Left colon (tissue), 2 donors: Measurements from ENCODE around the gene AGBL1. TPM values are rescaled to one million over a fixed set of nuclear protein-coding genes. Genes with fewer than 3 reads are reported as not detected.

Experiments
- ATAC-seq: fragments of 200-7000 bp; cut with Tn5 transposase; one replicate; pipeline ENCODE4 v1.9.1; 2020; ENCODE audit warnings: mild to moderate bottlenecking, moderate library complexity
- DNase-seq, 2 donors: peaks; one replicate each; pipeline ENCODE4 v3.0.0-alpha.2; 2020
- intact Hi-C, 2 donors: fragments of 100-400 bp; cut with DNase I in 1 of 2; cut with micrococcal nuclease in 1 of 2; formaldehyde crosslinking; loops; one replicate each; pipeline versions ENCODE4 v1.11.2 to v1.14.0; 2022; cut with DNase I, micrococcal nuclease
- total RNA-seq, 2 donors: library from RNA; stranded (reverse); fragmentation: NEBNext Ultra II Directional; extraction: Animal tissue kit (Norgen Biotek cat#: 25700); gene quantifications; one replicate each; pipeline ENCODE4 v1.2.1, GENCODE V29; 2021
- donor health status: DM: no; HTN: no; CAD: no.
- donor health status: DM: yes; HTN: yes; CAD: no.

The AGBL1 gene
- total RNA-seq, 2 donors from 2014 or later, result 0.22 to 0.34 TPM

GRCh38 chr15:86690566-86690965, 610.9 kb downstream of the AGBL1 start:
- no peak for DNase-seq
- intact Hi-C loops, result no loop called here
- ATAC-seq, result no peak

GRCh38 chr15:86691091-86691663, 611.5 kb downstream of the AGBL1 start:
- DNase-seq (peak in 1 of 2 donors; percentile 3), ATAC-seq (no peak)
- intact Hi-C loops, result no loop called here

GRCh38 chr15:86700864-86701610, 621.4 kb downstream of the AGBL1 start:
- DNase-seq (no peak), ATAC-seq (no peak)
- intact Hi-C loops, result no loop called here

GRCh38 chr15:86701611-86701963, 621.9 kb downstream of the AGBL1 start:
- intact Hi-C loops, result no loop called here
- no peak for ATAC-seq

GRCh38 chr15:86706813-86707212, 627.1 kb downstream of the AGBL1 start:
- no peak for DNase-seq
- intact Hi-C loops, result no loop called here
- no peak for ATAC-seq

More at GRCh38 chr15:86701611-86701963, 621.9 kb downstream of the AGBL1 start:
- DNase-seq, result no peak

- DNase-seq, result no peak
- intact Hi-C loops, result no loop called here
- ATAC-seq, result no peak
Observed at GRCh38 chr15:86711476-86711875, 631.8 kb downstream of the AGBL1 start.

GRCh38 chr15:86714241-86714640, 634.6 kb downstream of the AGBL1 start:
- no peak for ATAC-seq
- intact Hi-C loops, result no loop called here

GRCh38 chr15:86725628-86726027, 646.0 kb downstream of the AGBL1 start:
- no peak for ATAC-seq
- intact Hi-C loops, result no loop called here
- no peak for DNase-seq

More at GRCh38 chr15:86714241-86714640, 634.6 kb downstream of the AGBL1 start:
- no peak for DNase-seq

- DNase-seq, result peak; percentile 39 to 73
- intact Hi-C loops, result no loop called here
- peak; percentile 97 for ATAC-seq
Observed at GRCh38 chr15:86735247-86736040, 655.8 kb downstream of the AGBL1 start.

- DNase-seq (no peak), ATAC-seq (no peak)
- intact Hi-C loops, result no loop called here
Observed at GRCh38 chr15:86741917-86742316, 662.2 kb downstream of the AGBL1 start.

- peak; percentile 84 for ATAC-seq
- DNase-seq, result peak; percentile 36 to 78
- intact Hi-C loops, result no loop called here
Observed at GRCh38 chr15:86743283-86743903, 663.7 kb downstream of the AGBL1 start.

GRCh38 chr15:86744198-86744780, 664.6 kb downstream of the AGBL1 start:
- DNase-seq, result no peak
- ATAC-seq, result no peak
- intact Hi-C loops, result no loop called here

- intact Hi-C loops, result no loop called here
- no peak for ATAC-seq
- no peak for DNase-seq
Observed at GRCh38 chr15:86751116-86751515, 671.4 kb downstream of the AGBL1 start.

- ATAC-seq (no peak), DNase-seq (no peak)
- intact Hi-C loops, result no loop called here
Observed at GRCh38 chr15:86754846-86755245, 675.2 kb downstream of the AGBL1 start.

- DNase-seq (no peak), ATAC-seq (no peak)
- intact Hi-C loops, result no loop called here
Observed at GRCh38 chr15:86756688-86757087, 677.0 kb downstream of the AGBL1 start.

GRCh38 chr15:86759800-86760523, 680.3 kb downstream of the AGBL1 start:
- intact Hi-C loops, result no loop called here
- no peak for ATAC-seq
- DNase-seq, result no peak

GRCh38 chr15:86762874-86763273, 683.2 kb downstream of the AGBL1 start:
- no peak for DNase-seq
- intact Hi-C loops, result no loop called here
- ATAC-seq, result no peak

GRCh38 chr15:86764021-86764420, 684.4 kb downstream of the AGBL1 start:
- ATAC-seq, result no peak
- intact Hi-C loops, result no loop called here
- no peak for DNase-seq

GRCh38 chr15:86765281-86765680, 685.6 kb downstream of the AGBL1 start:
- ATAC-seq (no peak), DNase-seq (no peak)
- intact Hi-C loops, result no loop called here
